HG03575 (cell line): Measurements from ENCODE around the gene SPAG16.
"Not testable (repeated sequence)": the region's sequence is repeated elsewhere in the genome, so short reads cannot be mapped to it uniquely, and the experiment has no call there.

ENCODE experiments used
- ATAC-seq: cut with Tn5 transposase; IDR thresholded peaks from one replicate; pipeline ENCODE4 v1.9.1; 2021; ENCODE audit not compliant: unreplicated experiment, insufficient number of reproducible peaks, low FRiP score; ENCODE audit errors: extremely low read depth

The SPAG16 gene

GRCh38 chr2:213336253-213336770 lies 52.0 kb downstream of the SPAG16 start:
- ATAC-seq, result no peak

GRCh38 chr2:213353419-213353818 lies 69.2 kb downstream of the SPAG16 start:
- ATAC-seq, result no peak

GRCh38 chr2:213376644-213377043 lies 92.4 kb downstream of the SPAG16 start:
- no peak for ATAC-seq

- not testable (repeated sequence) for ATAC-seq
These were observed 122.8 kb downstream of the SPAG16 start for GRCh38 chr2:213407027-213407426.

- ATAC-seq, result not testable (repeated sequence)
These were observed 124.3 kb downstream of the SPAG16 start for GRCh38 chr2:213408426-213409070.

- not testable (repeated sequence) for ATAC-seq
These were observed 126.4 kb downstream of the SPAG16 start for GRCh38 chr2:213410687-213411086.

GRCh38 chr2:213411582-213412289 lies 127.5 kb downstream of the SPAG16 start:
- ATAC-seq, result no peak

GRCh38 chr2:213415093-213415492 lies 130.8 kb downstream of the SPAG16 start:
- ATAC-seq, result no peak

GRCh38 chr2:213416832-213417231 lies 132.6 kb downstream of the SPAG16 start:
- no peak for ATAC-seq

- ATAC-seq, result no peak
These were observed 135.7 kb downstream of the SPAG16 start for GRCh38 chr2:213419980-213420379.

GRCh38 chr2:213420828-213421385 lies 136.6 kb downstream of the SPAG16 start:
- no peak for ATAC-seq

GRCh38 chr2:213422211-213422610 lies 137.9 kb downstream of the SPAG16 start:
- ATAC-seq, result no peak

GRCh38 chr2:213425618-213426017 lies 141.4 kb downstream of the SPAG16 start:
- ATAC-seq, result no peak

- no peak for ATAC-seq
These were observed 145.3 kb downstream of the SPAG16 start for GRCh38 chr2:213429516-213429915.

- ATAC-seq, result no peak
These were observed 159.7 kb downstream of the SPAG16 start for GRCh38 chr2:213443921-213444320.

GRCh38 chr2:213451542-213452239 lies 167.4 kb downstream of the SPAG16 start:
- no peak for ATAC-seq

- ATAC-seq, result no peak
These were observed 171.2 kb downstream of the SPAG16 start for GRCh38 chr2:213455316-213456008.

- ATAC-seq, result no peak
These were observed 191.2 kb downstream of the SPAG16 start for GRCh38 chr2:213475433-213475832.

GRCh38 chr2:213476641-213477040 lies 192.4 kb downstream of the SPAG16 start:
- ATAC-seq, result no peak
